Stomach (tissue), 9 donors: ENCODE results near the gene GPC5. TPM values are rescaled to one million over a fixed set of nuclear protein-coding genes. Genes with fewer than 3 reads are reported as not detected.

Experiments
- DNase-seq, 2 donors: peaks; one replicate each; pipeline versions ENCODE4 v3.0.0 to v3.0.0-alpha.2; 2013 to 2019
- H3K27ac ChIP-seq, 5 donors: fragments of 200-600 bp in 4 of 5; sonication (generic) in 4 of 5; one replicate each; pipeline ENCODE4 v1.5.1; 2013 to 2019; ENCODE audit warnings: mild to moderate bottlenecking in 1 of 5, moderate library complexity in 1 of 5
- H3K27me3 ChIP-seq, 3 donors: fragments of 200-600 bp; sonication (generic); one replicate each; pipeline ENCODE4 v1.5.1; 2017 to 2019; ENCODE audit warnings: mixed run types in 1 of 3
- H3K36me3 ChIP-seq, 4 donors: fragments of 200-600 bp; sonication (generic); 1 replicate in 3 of 4; 2 replicates in 1 of 4; pipeline ENCODE4 v1.5.1; 2016 to 2019
- H3K4me1 ChIP-seq, 4 donors: fragments of 200-600 bp; sonication (generic); one replicate each; pipeline ENCODE4 v1.5.1; 2016 to 2019
- H3K4me3 ChIP-seq, 4 donors: fragments of 200-600 bp; sonication (generic) in 3 of 4; one replicate each; pipeline ENCODE4 v1.5.1; 2016 to 2019; ENCODE audit warnings: mild to moderate bottlenecking in 1 of 4
- H3K9me3 ChIP-seq, 4 donors: fragments of 200-600 bp; sonication (generic); one replicate each; pipeline ENCODE4 v1.5.1; 2016 to 2019
- EP300 ChIP-seq: sonication (generic); formaldehyde crosslinking; IDR thresholded peaks from one replicate; pipeline ENCODE4 v1.6.1; 2017; ENCODE audit warnings: antibody characterized with exemption
- POLR2A ChIP-seq, 4 donors: fragments of 450-650 bp; IDR thresholded peaks; one replicate each; pipeline ENCODE4 v1.6.1; 2016; ENCODE audit warnings: antibody characterized with exemption in 4 of 4, control low read depth in 2 of 4, mild to moderate bottlenecking in 1 of 4, moderate library complexity in 1 of 4
- POLR2AphosphoS5 ChIP-seq, 3 donors: sonication (generic); formaldehyde crosslinking; IDR thresholded peaks; one replicate each; pipeline ENCODE4 v1.6.1; 2016; ENCODE audit warnings: antibody characterized with exemption in 3 of 3
- WGBS, 5 donors: extraction: QIAGEN DNeasy Blood & Tissue Kit in 3 of 5; methylation state at CpG; one replicate each; pipeline versions ENCODE4 v1.1.5 to v1.1.7; 2013 to 2018; 5-methylcytosine and 5-hydroxymethylcytosine counted together
- intact Hi-C: fragments of 100-400 bp; cut with DNase I; formaldehyde crosslinking; loops from one replicate; pipeline ENCODE4 v1.15.1; 2023; ENCODE audit warnings: low total_unique reads
- polyA plus RNA-seq, 3 donors: library from polyadenylated mRNA; stranded (reverse); fragments of 200-250 nt; gene quantifications; one replicate each; pipeline ENCODE4 v1.2.3, GENCODE V29; 2013
- total RNA-seq, 5 donors: library from RNA; depleted of rRNA; stranded (reverse); fragments of >200 nt; gene quantifications; one replicate each; pipeline versions ENCODE4 v1.1.0 to v1.2.3, GENCODE V29; 2014 to 2016
- TF ChIP-seq, protein P1 (sequence below), 7 experiments: fragments of 450-650 bp in 4 of 7; fragments of 200-600 bp in 3 of 7; sonication (generic) in 3 of 7; IDR thresholded peaks; one replicate each; pipeline ENCODE4 v1.5.1; 2016 to 2019; ENCODE audit warnings: antibody characterized with exemption in 7 of 7, control low read depth in 2 of 7, mild to moderate bottlenecking in 1 of 7
- donor health status: healthy with polysubstance abuse.
- donor health status: Bipolar disorder and iron deficiency.
- donor health status: healthy.

GPC5 gene
- total and polyA plus RNA-seq, 8 donors: 0.87 to 2.8 TPM; not detected in 6

DNA sequence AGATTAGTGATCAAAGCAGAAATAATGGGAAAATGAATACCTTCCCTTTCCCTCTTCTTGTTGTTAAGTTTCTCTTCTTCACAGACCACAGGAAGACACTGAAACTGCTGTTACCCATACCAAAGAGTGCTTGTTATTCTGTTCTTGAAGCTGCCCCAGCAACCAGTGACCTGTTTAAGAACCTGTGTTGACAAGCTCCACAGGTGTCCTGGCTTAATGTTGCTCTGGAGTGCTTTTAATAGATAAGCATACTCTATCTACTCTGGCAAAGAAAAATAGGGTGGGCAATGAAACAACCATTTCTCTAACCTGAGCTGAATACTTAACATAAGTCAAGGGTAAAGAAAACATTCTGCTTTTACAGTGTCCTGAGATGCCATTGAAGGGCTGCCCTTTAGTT lies 1321.4 kb downstream of the GPC5 start:
- no peaks in the 10 kb centered on the region for H3K9me3 ChIP-seq
- H3K4me1 ChIP-seq: no peaks in the 10 kb centered on the region
- DNase-seq: peak in 1 of 2 donors; percentile 47
- no peaks in the 10 kb centered on the region for H3K36me3 ChIP-seq
- H3K27ac ChIP-seq: no peak overlapping the region
- intact Hi-C loops: no loop called here
- TF ChIP-seq POLR2A (IDR thresholded peaks at IDR 0.05) (no peak), EP300 (no peak), POLR2AphosphoS5 (IDR thresholded peaks at IDR 0.05) (no peak)
- TF ChIP-seq, protein P1, sequence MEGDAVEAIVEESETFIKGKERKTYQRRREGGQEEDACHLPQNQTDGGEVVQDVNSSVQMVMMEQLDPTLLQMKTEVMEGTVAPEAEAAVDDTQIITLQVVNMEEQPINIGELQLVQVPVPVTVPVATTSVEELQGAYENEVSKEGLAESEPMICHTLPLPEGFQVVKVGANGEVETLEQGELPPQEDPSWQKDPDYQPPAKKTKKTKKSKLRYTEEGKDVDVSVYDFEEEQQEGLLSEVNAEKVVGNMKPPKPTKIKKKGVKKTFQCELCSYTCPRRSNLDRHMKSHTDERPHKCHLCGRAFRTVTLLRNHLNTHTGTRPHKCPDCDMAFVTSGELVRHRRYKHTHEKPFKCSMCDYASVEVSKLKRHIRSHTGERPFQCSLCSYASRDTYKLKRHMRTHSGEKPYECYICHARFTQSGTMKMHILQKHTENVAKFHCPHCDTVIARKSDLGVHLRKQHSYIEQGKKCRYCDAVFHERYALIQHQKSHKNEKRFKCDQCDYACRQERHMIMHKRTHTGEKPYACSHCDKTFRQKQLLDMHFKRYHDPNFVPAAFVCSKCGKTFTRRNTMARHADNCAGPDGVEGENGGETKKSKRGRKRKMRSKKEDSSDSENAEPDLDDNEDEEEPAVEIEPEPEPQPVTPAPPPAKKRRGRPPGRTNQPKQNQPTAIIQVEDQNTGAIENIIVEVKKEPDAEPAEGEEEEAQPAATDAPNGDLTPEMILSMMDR (IDR thresholded peaks at IDR 0.05): no peak
- H3K27me3 ChIP-seq: no peaks in the 10 kb centered on the region
- no peak overlapping the region for H3K4me3 ChIP-seq

DNA sequence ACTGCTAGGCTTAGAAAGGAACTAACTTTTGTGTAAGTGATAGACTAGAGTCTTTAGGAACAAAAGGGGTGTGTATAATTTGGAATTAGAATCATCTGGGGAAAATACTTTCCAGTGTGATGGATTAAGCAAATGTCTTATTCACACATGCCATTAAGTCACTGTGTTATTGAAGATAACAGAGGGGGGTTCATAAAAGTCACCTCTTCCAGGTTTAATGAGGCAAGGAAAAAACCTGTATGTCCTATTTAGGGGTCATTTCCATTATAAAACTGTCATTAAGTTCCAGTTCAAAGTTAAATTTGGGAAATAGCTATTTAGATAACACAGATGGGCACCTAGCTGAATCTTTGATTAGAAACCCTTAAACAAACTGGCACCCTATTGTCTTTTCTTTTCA lies 1323.2 kb downstream of the GPC5 start:
- H3K4me1 ChIP-seq: no peaks in the 10 kb centered on the region
- H3K9me3 ChIP-seq: no peaks in the 10 kb centered on the region
- no peak for TF ChIP-seq POLR2A (IDR thresholded peaks at IDR 0.05)
- TF ChIP-seq, protein P1 (IDR thresholded peaks at IDR 0.05): no peak
- no peak for TF ChIP-seq POLR2AphosphoS5 (IDR thresholded peaks at IDR 0.05)
- TF ChIP-seq EP300: no peak
- H3K36me3 ChIP-seq: no peaks in the 10 kb centered on the region
- no peak overlapping the region for H3K4me3 ChIP-seq
- intact Hi-C loops: no loop called here
- no peak overlapping the region for H3K27ac ChIP-seq
- DNase-seq: no peak
- H3K27me3 ChIP-seq: no peaks in the 10 kb centered on the region

DNA sequence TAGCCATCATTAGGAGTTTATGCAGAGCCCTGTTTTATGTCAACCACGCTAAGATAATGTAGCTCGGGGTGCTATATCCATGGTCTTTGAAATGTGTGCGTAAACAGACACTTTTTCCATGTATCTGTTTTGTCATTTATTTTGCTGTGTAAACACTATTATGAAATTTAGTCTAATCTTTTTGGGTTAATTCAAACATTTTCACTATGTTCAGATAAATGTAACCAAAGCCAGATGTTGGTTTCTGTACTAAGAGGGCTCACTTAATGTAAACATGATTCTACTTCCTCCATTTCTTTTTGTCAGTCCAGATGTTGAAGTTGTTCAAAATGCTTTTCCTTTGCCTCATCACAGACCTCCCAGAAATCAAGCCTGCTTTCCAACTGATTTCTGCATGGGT lies 1328.7 kb downstream of the GPC5 start:
- Histone ChIP-seq H3K4me1 (no peaks in the 10 kb centered on the region), H3K27ac (no peak overlapping the region), H3K27me3 (no peaks in the 10 kb centered on the region), H3K36me3 (no peaks in the 10 kb centered on the region), H3K4me3 (no peak overlapping the region), H3K9me3 (no peaks in the 10 kb centered on the region)
- TF ChIP-seq EP300: no peak
- no peak for TF ChIP-seq POLR2A (IDR thresholded peaks at IDR 0.05)
- no peak for TF ChIP-seq POLR2AphosphoS5 (IDR thresholded peaks at IDR 0.05)
- TF ChIP-seq, protein P1 (IDR thresholded peaks at IDR 0.05): no peak
- DNase-seq: peak in 1 of 2 donors; percentile 22
- WGBS, 5 donors: 55 to 76% (median 61%) methylated on average over 3 of the region's 3 CpGs
- intact Hi-C loops: no loop called here

DNA sequence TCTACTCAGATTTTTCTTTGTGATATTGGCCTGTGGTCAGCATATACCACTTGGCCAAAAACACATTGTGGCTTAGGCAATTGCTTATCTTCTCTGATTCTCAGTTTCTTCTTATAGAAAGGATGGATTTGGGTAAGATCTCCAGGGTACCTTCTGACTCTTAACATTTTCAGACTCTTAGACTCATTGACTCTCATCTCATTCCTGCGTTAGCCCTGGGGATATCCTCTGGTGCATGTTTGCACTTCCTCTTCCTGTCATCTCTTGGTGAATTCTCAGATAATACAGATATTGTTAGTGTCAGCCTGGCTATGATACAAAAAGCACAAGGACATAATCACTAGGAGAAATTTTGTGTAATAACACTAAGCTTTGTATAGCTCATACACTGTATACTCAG lies 1335.6 kb downstream of the GPC5 start:
- no peaks in the 10 kb centered on the region for H3K27me3 ChIP-seq
- no peaks in the 10 kb centered on the region for H3K4me1 ChIP-seq
- intact Hi-C loops: no loop called here
- no peak for DNase-seq
- H3K27ac ChIP-seq: no peak overlapping the region
- 65 to 84% (median 70%) methylated on average over 1 of the region's 1 CpG for whole genome bisulfite sequencing, 5 donors
- H3K36me3 ChIP-seq: no peaks in the 10 kb centered on the region
- no peak overlapping the region for H3K4me3 ChIP-seq
- H3K9me3 ChIP-seq: peaks cover 0 to 12% (median 0%) of the 10 kb centered on the region in 4 donors
- TF ChIP-seq EP300 (no peak), POLR2A (IDR thresholded peaks at IDR 0.05) (no peak), POLR2AphosphoS5 (IDR thresholded peaks at IDR 0.05) (no peak)
- TF ChIP-seq, protein P1 (IDR thresholded peaks at IDR 0.05): no peak
